Lung (tissue), 12 donors: Measurements from ENCODE around the gene MACROD1. TPM values are rescaled to one million over a fixed set of nuclear protein-coding genes. Genes with fewer than 3 reads are reported as not detected.

Experiments
- ATAC-seq: fragments of 200-7000 bp; cut with Tn5 transposase; one replicate; pipeline ENCODE4 v1.9.1; 2020; ENCODE audit warnings: moderate number of reproducible peaks; ENCODE audit not compliant: insufficient read depth, low FRiP score
- DNase-seq, 3 donors: peaks; one replicate each; pipeline ENCODE4 v3.0.0-alpha.2; 2013 to 2017
- H3K27ac ChIP-seq, 2 donors: one replicate each; pipeline ENCODE4 v1.5.1; 2013; ENCODE audit warnings: mild to moderate bottlenecking in 2 of 2, moderate library complexity in 2 of 2, control low read depth in 1 of 2, inconsistent platforms in 1 of 2, low read depth in 1 of 2, low read length in 1 of 2
- H3K27me3 ChIP-seq, 3 donors: one replicate each; pipeline ENCODE4 v1.5.1; 2013; ENCODE audit warnings: low read length in 2 of 3; ENCODE audit not compliant: control insufficient read depth in 3 of 3, insufficient read depth in 3 of 3
- H3K36me3 ChIP-seq, 4 donors: one replicate each; pipeline ENCODE4 v1.5.1; 2013; ENCODE audit warnings: low read length in 4 of 4, mild to moderate bottlenecking in 1 of 4, moderate library complexity in 1 of 4; ENCODE audit not compliant: control insufficient read depth in 4 of 4, insufficient read depth in 4 of 4
- H3K4me1 ChIP-seq, 5 donors: one replicate each; pipeline ENCODE4 v1.5.1; 2013; ENCODE audit warnings: low read length in 5 of 5, mild to moderate bottlenecking in 2 of 5, moderate library complexity in 1 of 5; ENCODE audit not compliant: control insufficient read depth in 5 of 5, insufficient read depth in 5 of 5
- H3K4me3 ChIP-seq: one replicate; pipeline ENCODE4 v1.5.1; 2013; ENCODE audit warnings: mild to moderate bottlenecking, control low read depth, moderate library complexity
- H3K9ac ChIP-seq, 2 donors: one replicate each; pipeline ENCODE4 v1.5.1; 2013; ENCODE audit warnings: low read length in 2 of 2, control low read depth in 1 of 2; ENCODE audit not compliant: insufficient read depth in 1 of 2
- H3K9me3 ChIP-seq, 4 donors: one replicate each; pipeline ENCODE4 v1.5.1; 2013; ENCODE audit warnings: low read length in 3 of 4, mild to moderate bottlenecking in 1 of 4, moderate library complexity in 1 of 4; ENCODE audit not compliant: control insufficient read depth in 4 of 4, insufficient read depth in 3 of 4
- WGBS, 2 donors: extraction: QIAGEN DNeasy Blood & Tissue Kit; methylation state at CpG; one replicate each; pipeline ENCODE4 v1.1.7; 2013; 5-methylcytosine and 5-hydroxymethylcytosine counted together
- polyA plus RNA-seq, 2 donors: library from polyadenylated mRNA; stranded (reverse); fragments of 200-250 nt; gene quantifications; one replicate each; pipeline ENCODE4 v1.2.1, GENCODE V29; 2013
- total RNA-seq, 2 donors: library from RNA; depleted of rRNA in 1 of 2; stranded (reverse); fragments of >200 nt in 1 of 2; gene quantifications; one replicate each; pipeline ENCODE4 v1.2.1, GENCODE V29; 2014 to 2021
- TF ChIP-seq, protein P1 (sequence below): IDR thresholded peaks from 2 replicates; pipeline ENCODE4 v1.5.1; 2012; ENCODE audit warnings: mild to moderate bottlenecking; ENCODE audit errors: control extremely low read depth, extremely low read depth
- donor health status: control.
- donor health status: control.
- donor health status: Bipolar disorder and iron deficiency.
- donor health status: healthy.
- donor health status: DM: yes; HTN: yes; CAD: no.

The MACROD1 gene
- total and polyA plus RNA-seq, 4 donors: 9.9 to 70.0 (median 19.0) TPM

DNA sequence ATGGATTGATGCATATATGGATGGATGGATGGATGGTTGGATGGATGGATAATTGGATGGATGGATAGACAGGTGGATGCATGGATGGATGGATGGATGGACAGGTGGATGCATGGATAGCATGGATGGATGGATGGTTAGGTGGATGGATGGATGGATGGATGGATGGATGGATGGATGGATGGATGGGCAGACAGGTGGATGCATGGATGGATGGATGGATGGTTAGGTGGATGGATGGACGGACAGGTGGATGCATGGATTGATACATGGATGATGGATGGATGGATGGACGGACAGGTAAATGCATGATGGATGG, 52.5 kb downstream of the MACROD1 start:
- 97% methylated on average over 2 of the region's 2 CpGs for WGBS, 2 donors
- no peaks in the 10 kb centered on the region for H3K4me1 ChIP-seq
- H3K9me3 ChIP-seq: peaks cover 0 to 2% (median 0%) of the 10 kb centered on the region in 4 donors
- H3K27me3 ChIP-seq: no peaks in the 10 kb centered on the region
- TF ChIP-seq, protein P1, sequence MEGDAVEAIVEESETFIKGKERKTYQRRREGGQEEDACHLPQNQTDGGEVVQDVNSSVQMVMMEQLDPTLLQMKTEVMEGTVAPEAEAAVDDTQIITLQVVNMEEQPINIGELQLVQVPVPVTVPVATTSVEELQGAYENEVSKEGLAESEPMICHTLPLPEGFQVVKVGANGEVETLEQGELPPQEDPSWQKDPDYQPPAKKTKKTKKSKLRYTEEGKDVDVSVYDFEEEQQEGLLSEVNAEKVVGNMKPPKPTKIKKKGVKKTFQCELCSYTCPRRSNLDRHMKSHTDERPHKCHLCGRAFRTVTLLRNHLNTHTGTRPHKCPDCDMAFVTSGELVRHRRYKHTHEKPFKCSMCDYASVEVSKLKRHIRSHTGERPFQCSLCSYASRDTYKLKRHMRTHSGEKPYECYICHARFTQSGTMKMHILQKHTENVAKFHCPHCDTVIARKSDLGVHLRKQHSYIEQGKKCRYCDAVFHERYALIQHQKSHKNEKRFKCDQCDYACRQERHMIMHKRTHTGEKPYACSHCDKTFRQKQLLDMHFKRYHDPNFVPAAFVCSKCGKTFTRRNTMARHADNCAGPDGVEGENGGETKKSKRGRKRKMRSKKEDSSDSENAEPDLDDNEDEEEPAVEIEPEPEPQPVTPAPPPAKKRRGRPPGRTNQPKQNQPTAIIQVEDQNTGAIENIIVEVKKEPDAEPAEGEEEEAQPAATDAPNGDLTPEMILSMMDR: no peak
- no peak overlapping the region for H3K9ac ChIP-seq
- ATAC-seq (no peak), DNase-seq (no peak)
- no peak overlapping the region for H3K4me3 ChIP-seq
- no peak overlapping the region for H3K27ac ChIP-seq
- H3K36me3 ChIP-seq: no peaks in the 10 kb centered on the region

DNA sequence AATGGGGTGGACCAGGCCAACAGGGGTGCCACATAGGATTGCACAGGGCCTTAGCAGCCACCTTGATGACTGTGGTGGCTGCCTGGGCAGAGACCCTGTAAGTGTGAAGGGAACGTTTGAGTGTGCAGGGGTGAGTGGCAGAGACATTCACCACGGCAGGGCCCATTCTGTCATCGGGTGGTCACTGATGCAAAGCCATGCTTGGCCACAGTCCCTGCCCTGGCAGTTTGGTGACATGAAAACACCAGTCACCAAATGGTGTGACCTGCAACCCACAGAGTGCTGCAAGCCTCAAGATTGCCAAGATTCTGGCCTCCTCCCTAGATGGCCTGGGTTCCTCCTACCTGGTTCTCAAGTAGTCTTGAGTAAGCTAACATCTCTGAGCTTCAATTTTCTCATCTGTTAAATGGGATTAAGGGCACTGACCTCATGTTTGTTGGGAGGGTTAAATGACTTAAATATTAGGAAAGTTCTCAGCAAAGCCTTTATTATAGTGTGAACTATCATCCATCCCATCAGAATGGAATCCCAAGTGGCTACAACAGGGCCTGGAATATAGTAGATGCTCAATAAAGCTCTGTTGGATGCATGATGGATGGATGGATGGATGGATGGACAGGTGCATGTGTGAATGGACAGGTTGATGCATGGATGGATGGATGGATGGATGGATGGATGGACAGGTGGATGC, 53.0 kb downstream of the MACROD1 start:
- Histone ChIP-seq H3K4me3 (no peak overlapping the region), H3K27me3 (no peaks in the 10 kb centered on the region), H3K4me1 (no peaks in the 10 kb centered on the region), H3K9ac (no peak overlapping the region), H3K36me3 (no peaks in the 10 kb centered on the region), H3K9me3 (peaks cover 0 to 2% (median 0%) of the 10 kb centered on the region in 4 donors), H3K27ac (no peak overlapping the region)
- TF ChIP-seq, protein P1: no peak
- DNase-seq (no peak), ATAC-seq (no peak)
- 51 to 75% methylated on average over 3 of the region's 3 CpGs for WGBS, 2 donors

DNA sequence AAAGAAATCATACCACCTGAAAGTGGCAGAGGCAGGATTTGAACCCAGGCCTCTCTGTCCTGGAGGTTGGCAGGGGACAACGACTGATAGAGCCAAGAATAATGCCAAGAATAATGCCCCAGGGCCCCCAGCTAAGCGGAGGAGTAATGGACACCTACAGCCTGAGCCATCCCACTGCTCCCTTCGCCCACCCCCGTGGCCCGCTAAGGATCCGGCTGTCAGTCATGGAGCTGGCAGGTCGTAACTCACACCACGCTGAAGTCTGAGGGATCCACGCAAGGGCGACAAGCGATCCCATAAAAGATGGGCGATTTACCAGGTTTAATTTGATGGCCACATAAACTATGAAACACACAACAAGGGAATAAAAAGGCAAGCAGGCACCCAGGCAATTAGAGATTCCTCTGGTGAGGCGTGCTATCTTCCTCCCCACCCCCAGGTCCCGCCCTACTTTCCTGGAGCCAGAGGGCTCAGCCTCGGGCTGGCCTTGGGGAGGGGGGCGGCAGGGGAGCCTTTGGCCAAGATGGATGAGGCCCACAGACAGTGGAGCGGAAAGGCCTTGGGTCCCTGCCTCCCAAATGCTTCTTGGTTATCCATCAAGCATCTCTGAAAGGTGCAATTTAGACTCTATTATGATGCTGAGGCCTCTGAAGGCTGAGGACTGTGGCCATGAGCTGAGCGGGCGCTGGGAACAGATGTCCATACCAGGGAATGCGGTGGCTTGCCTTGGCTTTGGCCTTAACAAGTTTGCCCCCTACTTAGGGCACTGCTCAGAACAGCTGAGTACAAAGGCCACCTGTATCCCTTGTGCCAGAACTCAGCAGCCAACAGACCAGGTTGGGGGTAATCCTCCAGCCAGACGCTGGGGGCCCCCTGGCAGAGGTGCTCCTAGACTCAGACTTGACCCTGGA, 55.2 kb downstream of the MACROD1 start:
- no peak for DNase-seq
- ATAC-seq: no peak
- Histone ChIP-seq H3K36me3 (no peaks in the 10 kb centered on the region), H3K4me1 (peaks cover 0 to 3% (median 0%) of the 10 kb centered on the region in 5 donors), H3K4me3 (no peak overlapping the region), H3K27ac (no peak overlapping the region), H3K27me3 (no peaks in the 10 kb centered on the region), H3K9ac (no peak overlapping the region), H3K9me3 (no peaks in the 10 kb centered on the region)
- 86 to 87% methylated on average over 21 of the region's 21 CpGs for WGBS, 2 donors
- TF ChIP-seq, protein P1: no peak
